ENCODE measurements around the gene OSBPL5. TPM values are rescaled to one million over a fixed set of nuclear protein-coding genes. Genes with fewer than 3 reads are reported as not detected.

The OSBPL5 gene
- total and polyA plus RNA-seq, 2 of the 4 experiments (the other 2 are of a cell fraction), result 14.9 to 22.3 TPM

DNA sequence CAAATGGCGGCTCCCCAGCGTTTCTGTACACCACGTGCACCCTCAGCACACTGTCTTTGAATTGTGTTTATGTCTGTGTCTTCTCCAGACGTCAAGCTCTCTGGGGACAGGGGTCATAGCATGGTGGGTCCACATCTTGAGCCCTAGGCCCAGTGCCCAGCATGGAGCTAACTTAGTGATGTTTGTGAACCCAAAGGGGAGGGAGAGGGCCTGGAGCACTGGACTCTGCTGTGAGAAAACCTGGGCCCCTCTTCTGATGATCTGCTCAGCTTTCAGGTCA, 49.2 kb upstream of the OSBPL5 start:
- ATAC-seq (ENCODE audit: low read depth) (no peak), DNase-seq (no peak)
- H2BK20ac ChIP-seq (ENCODE audit: low read depth, low read length), result no peak overlapping the region
- dilution Hi-C loops (cut with HindIII; ENCODE audit: low sequenced_read_pairs, unreplicated experiment) (no loop called here), in situ Hi-C loops (cut with MboI; ENCODE audit: low sequenced_read_pairs) (no loop called here), intact Hi-C loops (cut with micrococcal nuclease) (no loop called here)
- H3K4ac ChIP-seq (ENCODE audit: low read depth, low read length), result no peak overlapping the region
- H2BK120ac ChIP-seq (ENCODE audit: low read depth, low read length), result no peak overlapping the region
- no peaks in the 10 kb centered on the region for H4K20me1 ChIP-seq (ENCODE audit: insufficient read depth, low read length)
- H2BK15ac ChIP-seq (ENCODE audit: low read depth, low read length), result no peak overlapping the region
- no peak for TF ChIP-seq MAZ (IDR thresholded peaks at IDR 0.05; ENCODE audit: borderline replicate concordance, low read depth, low read length)
- TF ChIP-seq NFE2L2 (IDR thresholded peaks at IDR 0.05; ENCODE audit: low read depth, low read length), result no peak
- TF ChIP-seq MAFK (IDR thresholded peaks at IDR 0.05; ENCODE audit: low read depth, low read length), result no peak
- TF ChIP-seq MXI1 (IDR thresholded peaks at IDR 0.05; ENCODE audit: borderline replicate concordance, low read depth, low read length), result no peak
- TF ChIP-seq RFX5 (IDR thresholded peaks at IDR 0.05; ENCODE audit: low read depth, low read length), result no peak
- no peak for TF ChIP-seq POLR2A (IDR thresholded peaks at IDR 0.05; ENCODE audit: low read depth, low read length)
- TF ChIP-seq CEBPB (IDR thresholded peaks at IDR 0.05; ENCODE audit: low read depth, low read length), result no peak
- TF ChIP-seq BHLHE40 (IDR thresholded peaks at IDR 0.05; ENCODE audit: low read depth, low read length), result no peak
- TF ChIP-seq USF2 (IDR thresholded peaks at IDR 0.05; ENCODE audit: low read depth, low read length), result no peak
- no peak for TF ChIP-seq FOS (IDR thresholded peaks at IDR 0.05; ENCODE audit: low read depth, low read length)
- no peak for TF ChIP-seq CHD1 (IDR thresholded peaks at IDR 0.05; ENCODE audit: low read depth, low read length)
- TF ChIP-seq, protein P1, sequence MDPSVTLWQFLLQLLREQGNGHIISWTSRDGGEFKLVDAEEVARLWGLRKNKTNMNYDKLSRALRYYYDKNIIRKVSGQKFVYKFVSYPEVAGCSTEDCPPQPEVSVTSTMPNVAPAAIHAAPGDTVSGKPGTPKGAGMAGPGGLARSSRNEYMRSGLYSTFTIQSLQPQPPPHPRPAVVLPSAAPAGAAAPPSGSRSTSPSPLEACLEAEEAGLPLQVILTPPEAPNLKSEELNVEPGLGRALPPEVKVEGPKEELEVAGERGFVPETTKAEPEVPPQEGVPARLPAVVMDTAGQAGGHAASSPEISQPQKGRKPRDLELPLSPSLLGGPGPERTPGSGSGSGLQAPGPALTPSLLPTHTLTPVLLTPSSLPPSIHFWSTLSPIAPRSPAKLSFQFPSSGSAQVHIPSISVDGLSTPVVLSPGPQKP (IDR thresholded peaks at IDR 0.05; ENCODE audit: borderline replicate concordance, low read depth, low read length), result no peak
- no peak for TF ChIP-seq CTCF (conservative IDR thresholded peaks at IDR 0.05; ENCODE audit: low read depth, low read length)
- no peak for TF ChIP-seq RAD21 (IDR thresholded peaks at IDR 0.05; ENCODE audit: low read length)
- TF ChIP-seq RCOR1 (IDR thresholded peaks at IDR 0.05; ENCODE audit: insufficient replicate concordance, low read length), result no peak
- H3K4me3 ChIP-seq (ENCODE audit: insufficient read depth, low read depth, low read length), result no peak overlapping the region
- H3K4me2 ChIP-seq (ENCODE audit: low read depth, low read length), result no peak overlapping the region
- ChIA-PET CTCF (no interaction called here), POLR2A (ENCODE audit: unreplicated experiment) (no interaction called here)
- H3K9me3 ChIP-seq (ENCODE audit: control insufficient read depth, insufficient read depth, low read length), result peaks cover 9% of the 10 kb centered on the region
- no peaks in the 10 kb centered on the region for H3K9me1 ChIP-seq (ENCODE audit: insufficient read depth, low read length)
- no CpG with 5 or more reads among the region's 4 CpGs for WGBS, 2 experiments (ENCODE audit: extremely low coverage in 2 of 2, insufficient read length in 1 of 2)
- no peak overlapping the region for H3K27ac ChIP-seq (ENCODE audit: insufficient read depth, low read length)
- H2AK5ac ChIP-seq (ENCODE audit: low read depth, low read length), result no peak overlapping the region
- H2AK9ac ChIP-seq (replicated peaks; ENCODE audit: low read depth, low read length, poor library complexity), result no peak overlapping the region
- no peaks in the 10 kb centered on the region for H3K4me1 ChIP-seq (ENCODE audit: control insufficient read depth, insufficient read depth, low read length)
- no peak overlapping the region for H4K91ac ChIP-seq (ENCODE audit: insufficient read depth, low read depth, low read length)
- H3K36me3 ChIP-seq (ENCODE audit: control insufficient read depth, insufficient read depth, low read length), result no peaks in the 10 kb centered on the region
- no peak overlapping the region for H2AFZ ChIP-seq (replicated peaks; ENCODE audit: low read length, poor library complexity)
- H3K9ac ChIP-seq (ENCODE audit: low read depth, low read length), result no peak overlapping the region
- H3K27me3 ChIP-seq (ENCODE audit: control insufficient read depth, insufficient read depth, low read length), result peaks cover 34% of the 10 kb centered on the region
- no peak overlapping the region for H3K14ac ChIP-seq (replicated peaks; ENCODE audit: low read depth, low read length)
- H3K79me1 ChIP-seq (ENCODE audit: low read depth in 1 of 2, low read length in 2 of 2), result no peaks in the 10 kb centered on the region
- BruUV-seq (replicated peaks), result no TSS peak
- no peak overlapping the region for H3K23ac ChIP-seq (ENCODE audit: low read depth, low read length)
- H4K5ac ChIP-seq (ENCODE audit: low read depth, low read length), result no peak overlapping the region
- no peak overlapping the region for H3K56ac ChIP-seq (ENCODE audit: extremely low read depth, insufficient read depth, low read length)
- H3K18ac ChIP-seq (ENCODE audit: low read depth, low read length), result no peak overlapping the region
- no peak overlapping the region for H4K8ac ChIP-seq (ENCODE audit: low read depth in 2 of 2, low read length in 2 of 2)
- no peak overlapping the region for H2BK5ac ChIP-seq (ENCODE audit: low read depth, low read length, poor library complexity, severe bottlenecking)

Measured in IMR-90 (cell line).